HL-60 (cell line): Measurements from ENCODE around the gene MADCAM1.
"Not testable (repeated sequence)": the region's sequence is repeated elsewhere in the genome, so short reads cannot be mapped to it uniquely, and the experiment has no call there.

Experiments used
- DNase-seq, 2 experiments: peaks; one replicate each; pipeline ENCODE4 v3.0.0-alpha.2; 2010 to 2020; ENCODE audit warnings: low read depth in 1 of 2, low spot score in 1 of 2
- H3K27ac ChIP-seq: fragments of 250-450 bp; sonication (Bioruptor Pico); replicated peaks from 2 replicates; pipeline ENCODE4 v1.5.1; 2020; ENCODE audit warnings: mild to moderate bottlenecking, moderate library complexity
- H3K27me3 ChIP-seq: fragments of 250-450 bp; sonication (Bioruptor Pico); 2 replicates; pipeline ENCODE4 v1.5.1; 2021; ENCODE audit warnings: mild to moderate bottlenecking, moderate library complexity; ENCODE audit not compliant: insufficient read depth, poor library complexity, severe bottlenecking
- H3K4me3 ChIP-seq: replicated peaks from 2 replicates; pipeline ENCODE4 v1.5.1; 2011; ENCODE audit warnings: mild to moderate bottlenecking, control low read depth, low read length; ENCODE audit not compliant: insufficient read depth
- CTCF ChIP-seq: IDR thresholded peaks from one replicate; pipeline ENCODE4 v1.5.1; 2011; ENCODE audit warnings: low read length, control low read depth, inconsistent platforms; ENCODE audit not compliant: insufficient read depth
- GABPA ChIP-seq: IDR thresholded peaks from 2 replicates; pipeline ENCODE4 v1.6.1; 2012; ENCODE audit warnings: low read depth
- POLR2AphosphoS5 ChIP-seq: IDR thresholded peaks from 2 replicates; pipeline ENCODE4 v1.6.1; 2012; ENCODE audit warnings: low read depth
- REST ChIP-seq: IDR thresholded peaks from 2 replicates; pipeline ENCODE4 v1.6.1; 2012; ENCODE audit warnings: low read depth; ENCODE audit not compliant: insufficient replicate concordance
- SPI1 ChIP-seq: IDR thresholded peaks from 2 replicates; pipeline ENCODE4 v1.6.1; 2012; ENCODE audit warnings: low read depth, mild to moderate bottlenecking, borderline replicate concordance

Gene MADCAM1

GRCh38 chr19:480016-480855 is 16.1 kb upstream of the MADCAM1 start:
- Histone ChIP-seq H3K27me3 (no peaks in the 10 kb centered on the region), H3K27ac (no peak overlapping the region), H3K4me3 (no peak overlapping the region)
- TF ChIP-seq GABPA: no peak
- no peak for TF ChIP-seq SPI1
- no peak for TF ChIP-seq CTCF
- TF ChIP-seq REST: no peak
- TF ChIP-seq POLR2AphosphoS5: no peak
- peak in 1 of 2 experiments; percentile 15 for DNase-seq

DNA sequence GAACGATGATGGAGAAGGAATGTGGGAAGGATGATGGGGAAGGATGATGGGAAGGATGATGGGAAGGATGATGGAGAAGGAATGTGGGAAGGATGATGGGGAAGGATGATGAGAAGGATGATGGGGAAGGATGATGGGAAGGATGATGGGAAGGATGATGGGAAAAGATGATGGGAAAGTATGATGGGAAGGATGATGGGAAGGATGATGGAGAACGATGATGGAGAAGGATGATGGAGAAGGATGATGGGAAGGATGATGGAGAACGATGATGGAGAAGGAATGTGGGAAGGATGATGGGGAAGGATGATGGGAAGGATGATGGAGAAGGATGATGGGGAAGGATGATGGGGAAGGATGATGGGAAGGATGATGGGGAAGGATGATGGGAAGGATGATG is 15.2 kb upstream of the MADCAM1 start:
- not testable (repeated sequence) for H3K27ac ChIP-seq, H3K4me3 ChIP-seq, H3K27me3 ChIP-seq, DNase-seq

DNA sequence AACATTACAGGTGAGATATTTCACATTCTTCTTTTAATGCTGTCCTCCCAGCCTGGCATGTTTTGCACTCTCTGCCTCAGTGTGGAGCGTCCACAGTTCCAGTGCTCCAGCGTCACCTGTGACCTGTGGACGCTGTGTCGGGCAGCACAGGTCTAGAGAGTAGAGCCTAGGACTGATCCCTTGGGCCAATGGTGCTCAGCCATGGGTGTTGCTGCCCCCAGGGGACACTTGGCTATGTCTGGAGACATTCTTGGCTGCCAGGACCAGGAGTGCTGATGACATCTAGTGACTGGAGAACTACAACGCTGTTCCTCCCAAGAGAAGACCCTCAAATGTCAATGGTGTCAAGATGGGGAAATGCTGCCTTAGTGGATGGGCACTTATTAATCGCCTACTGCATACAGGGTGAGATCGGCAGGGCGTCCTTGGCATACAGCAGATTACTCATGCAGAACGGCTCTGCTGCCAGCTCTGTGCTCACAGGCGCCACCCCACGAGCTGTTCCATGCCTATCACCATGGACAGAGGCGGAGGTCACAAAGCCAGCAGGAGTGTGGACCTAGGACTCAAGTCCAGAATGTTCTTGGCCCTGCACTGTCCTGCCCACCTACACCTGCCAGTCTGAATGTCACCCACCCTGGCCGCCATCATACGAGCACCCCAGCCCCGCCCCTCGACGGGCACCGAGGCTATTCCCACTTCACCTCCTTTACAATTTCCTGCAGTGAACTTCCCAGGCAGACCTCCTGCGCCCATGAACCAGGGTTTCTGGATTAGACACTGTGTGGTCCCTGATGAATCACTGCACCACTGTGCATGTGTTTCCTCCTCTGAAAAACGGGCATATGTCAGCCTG is 13.9 kb upstream of the MADCAM1 start:
- Histone ChIP-seq H3K4me3 (no peak overlapping the region), H3K27me3 (no peaks in the 10 kb centered on the region), H3K27ac (no peak overlapping the region)
- peak; percentile 82 for TF ChIP-seq REST
- no peak for TF ChIP-seq SPI1
- DNase-seq: no peak

GRCh38 chr19:483332-484072 is 12.8 kb upstream of the MADCAM1 start:
- no peak for DNase-seq
- no peaks in the 10 kb centered on the region for H3K27me3 ChIP-seq
- TF ChIP-seq SPI1 (no peak), POLR2AphosphoS5 (no peak), REST (no peak), GABPA (no peak)
- H3K4me3 ChIP-seq: no peak overlapping the region
- H3K27ac ChIP-seq: no peak overlapping the region
